Measurements from ENCODE around the gene RBM42. TPM values are rescaled to one million over a fixed set of nuclear protein-coding genes. Genes with fewer than 3 reads are reported as not detected.

RBM42 gene
- total and polyA plus RNA-seq, 2 of the 13 experiments (the other 11 are each of a cell fraction or from before 2014, with no cell fraction given), result 27.2 to 55.3 TPM

- TF ChIP-seq SP2 (CRISPR knock-in tag; IDR thresholded peaks at IDR 0.05), result peak; percentile 38; the same call in 1 of the 2 replicates
- TF ChIP-seq, protein P1, sequence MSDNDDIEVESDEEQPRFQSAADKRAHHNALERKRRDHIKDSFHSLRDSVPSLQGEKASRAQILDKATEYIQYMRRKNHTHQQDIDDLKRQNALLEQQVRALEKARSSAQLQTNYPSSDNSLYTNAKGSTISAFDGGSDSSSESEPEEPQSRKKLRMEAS (IDR thresholded peaks at IDR 0.05), result peak; percentile 83
- peak; percentile 67; the same call in 1 of the 2 replicates for TF ChIP-seq TAF1 (CRISPR knock-in tag; IDR thresholded peaks at IDR 0.05)
- TF ChIP-seq MAZ (IDR thresholded peaks at IDR 0.05; ENCODE audit: borderline replicate concordance, low read depth, low read length), result peak; percentile 63; the same call in 1 of the 2 replicates
- no peak for TF ChIP-seq MAZ (CRISPR knock-in tag; IDR thresholded peaks at IDR 0.05; ENCODE audit: low read depth)
- peak; percentile 99 for TF ChIP-seq ATF2 (CRISPR knock-in tag; IDR thresholded peaks at IDR 0.05)
- TF ChIP-seq AGO1 (IDR thresholded peaks at IDR 0.05; ENCODE audit: low read depth, low read length, poor library complexity, severe bottlenecking), result peak; percentile 25
- no peak for TF ChIP-seq FOXO1 (CRISPR knock-in tag; IDR thresholded peaks at IDR 0.05)
- TF ChIP-seq ZNF792 (CRISPR knock-in tag; IDR thresholded peaks at IDR 0.05), result 0 out of 2 replicates have a peak, but pooled peaks have one; percentile 44
- no peak for TF ChIP-seq POLR2AphosphoS2 (IDR thresholded peaks at IDR 0.05; ENCODE audit: low read depth, low read length)
- TF ChIP-seq ARID4A (CRISPR knock-in tag; IDR thresholded peaks at IDR 0.05; ENCODE audit: borderline replicate concordance), result peak; percentile 97
- TF ChIP-seq, protein P2, sequence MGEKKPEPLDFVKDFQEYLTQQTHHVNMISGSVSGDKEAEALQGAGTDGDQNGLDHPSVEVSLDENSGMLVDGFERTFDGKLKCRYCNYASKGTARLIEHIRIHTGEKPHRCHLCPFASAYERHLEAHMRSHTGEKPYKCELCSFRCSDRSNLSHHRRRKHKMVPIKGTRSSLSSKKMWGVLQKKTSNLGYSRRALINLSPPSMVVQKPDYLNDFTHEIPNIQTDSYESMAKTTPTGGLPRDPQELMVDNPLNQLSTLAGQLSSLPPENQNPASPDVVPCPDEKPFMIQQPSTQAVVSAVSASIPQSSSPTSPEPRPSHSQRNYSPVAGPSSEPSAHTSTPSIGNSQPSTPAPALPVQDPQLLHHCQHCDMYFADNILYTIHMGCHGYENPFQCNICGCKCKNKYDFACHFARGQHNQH (CRISPR knock-in tag; IDR thresholded peaks at IDR 0.05), result peak; percentile 80; the same call in 1 of the 2 replicates
- no peak for TF ChIP-seq ZSCAN29 (CRISPR knock-in tag; conservative IDR thresholded peaks at IDR 0.05)
- TF ChIP-seq SKI (IDR thresholded peaks at IDR 0.05; ENCODE audit: partially characterized antibody), result peak; percentile 65
- TF ChIP-seq, protein P3, sequence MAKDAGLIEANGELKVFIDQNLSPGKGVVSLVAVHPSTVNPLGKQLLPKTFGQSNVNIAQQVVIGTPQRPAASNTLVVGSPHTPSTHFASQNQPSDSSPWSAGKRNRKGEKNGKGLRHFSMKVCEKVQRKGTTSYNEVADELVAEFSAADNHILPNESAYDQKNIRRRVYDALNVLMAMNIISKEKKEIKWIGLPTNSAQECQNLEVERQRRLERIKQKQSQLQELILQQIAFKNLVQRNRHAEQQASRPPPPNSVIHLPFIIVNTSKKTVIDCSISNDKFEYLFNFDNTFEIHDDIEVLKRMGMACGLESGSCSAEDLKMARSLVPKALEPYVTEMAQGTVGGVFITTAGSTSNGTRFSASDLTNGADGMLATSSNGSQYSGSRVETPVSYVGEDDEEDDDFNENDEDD (CRISPR knock-in tag; IDR thresholded peaks at IDR 0.05; ENCODE audit: borderline replicate concordance), result peak; percentile 97
- TF ChIP-seq ZNF572 (CRISPR knock-in tag; IDR thresholded peaks at IDR 0.05), result no peak
- TF ChIP-seq, protein P4, sequence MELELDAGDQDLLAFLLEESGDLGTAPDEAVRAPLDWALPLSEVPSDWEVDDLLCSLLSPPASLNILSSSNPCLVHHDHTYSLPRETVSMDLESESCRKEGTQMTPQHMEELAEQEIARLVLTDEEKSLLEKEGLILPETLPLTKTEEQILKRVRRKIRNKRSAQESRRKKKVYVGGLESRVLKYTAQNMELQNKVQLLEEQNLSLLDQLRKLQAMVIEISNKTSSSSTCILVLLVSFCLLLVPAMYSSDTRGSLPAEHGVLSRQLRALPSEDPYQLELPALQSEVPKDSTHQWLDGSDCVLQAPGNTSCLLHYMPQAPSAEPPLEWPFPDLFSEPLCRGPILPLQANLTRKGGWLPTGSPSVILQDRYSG (CRISPR knock-in tag; IDR thresholded peaks at IDR 0.05), result no peak
- TF ChIP-seq REL (CRISPR knock-in tag; conservative IDR thresholded peaks at IDR 0.05), result no peak
- no peak for TF ChIP-seq ZC3H4 (CRISPR knock-in tag; IDR thresholded peaks at IDR 0.05; ENCODE audit: borderline replicate concordance)
These were observed 16.1 kb upstream of the RBM42 start, which contains the start of gene HAUS5 (continued) for GRCh38 chr19:35612559-35613321.
